ENCODE measurements around the gene FCN1. TPM values are rescaled to one million over a fixed set of nuclear protein-coding genes. Genes with fewer than 3 reads are reported as not detected.

The FCN1 gene
- polyA plus RNA-seq, 1 of the 3 experiments (the other 2 are of a cell fraction): not detected

GRCh38 chr9:134886413-134886913, 31.2 kb downstream of the FCN1 start:
- no peak overlapping the region for H2AFZ ChIP-seq (ENCODE audit: low read depth)
- no peaks in the 10 kb centered on the region for H3K9me2 ChIP-seq
- CTCF ChIA-PET: no interaction called here
- H3K9ac ChIP-seq: no peak overlapping the region
- no peaks in the 10 kb centered on the region for H3K4me1 ChIP-seq (ENCODE audit: control insufficient read depth in 1 of 2, insufficient read depth in 2 of 2, low read depth in 1 of 2, low read length in 1 of 2)
- no peaks in the 10 kb centered on the region for H4K20me1 ChIP-seq (ENCODE audit: insufficient read depth)
- no peak overlapping the region for H3K4me3 ChIP-seq (ENCODE audit: low read depth in 2 of 2, low read length in 1 of 2)
- no peaks in the 10 kb centered on the region for H3K79me2 ChIP-seq (ENCODE audit: insufficient read depth)
- H3K27me3 ChIP-seq (ENCODE audit: insufficient read depth): peaks cover 7% of the 10 kb centered on the region; the same call in 1 of the 2 replicates
- H3K9me3 ChIP-seq: no peaks in the 10 kb centered on the region
- no peaks in the 10 kb centered on the region for H3K36me3 ChIP-seq (replicated peaks in 1 of 2; ENCODE audit: control insufficient read depth in 1 of 2, insufficient read depth in 2 of 2, low read length in 1 of 2)
- POLR2A ChIA-PET: no interaction called here
- WGBS (ENCODE audit: low lambda C conversion rate): 58% methylated on average over 11 of the region's 11 CpGs
- H3K4me2 ChIP-seq: no peak overlapping the region
- H3F3A ChIP-seq (replicated peaks; ENCODE audit: insufficient read depth): no peaks in the 10 kb centered on the region
- no peak overlapping the region for H3K27ac ChIP-seq (ENCODE audit: low read depth in 2 of 2, low read length in 1 of 2)
- DNase-seq: no peak
- no peak for TF ChIP-seq GATA2 (CRISPR knock-in tag; IDR thresholded peaks at IDR 0.05)
- no peak for TF ChIP-seq MEF2A (IDR thresholded peaks at IDR 0.05; ENCODE audit: borderline replicate concordance, low read depth)
- TF ChIP-seq TAF1 (IDR thresholded peaks at IDR 0.05; ENCODE audit: borderline replicate concordance, low read depth, low read length): no peak
- TF ChIP-seq RFX5 (IDR thresholded peaks at IDR 0.05; ENCODE audit: low read length): no peak
- TF ChIP-seq IRF3 (IDR thresholded peaks at IDR 0.05; ENCODE audit: low read depth, low read length): no peak
- no peak for TF ChIP-seq ELF1 (IDR thresholded peaks at IDR 0.05)
- TF ChIP-seq, protein P1, sequence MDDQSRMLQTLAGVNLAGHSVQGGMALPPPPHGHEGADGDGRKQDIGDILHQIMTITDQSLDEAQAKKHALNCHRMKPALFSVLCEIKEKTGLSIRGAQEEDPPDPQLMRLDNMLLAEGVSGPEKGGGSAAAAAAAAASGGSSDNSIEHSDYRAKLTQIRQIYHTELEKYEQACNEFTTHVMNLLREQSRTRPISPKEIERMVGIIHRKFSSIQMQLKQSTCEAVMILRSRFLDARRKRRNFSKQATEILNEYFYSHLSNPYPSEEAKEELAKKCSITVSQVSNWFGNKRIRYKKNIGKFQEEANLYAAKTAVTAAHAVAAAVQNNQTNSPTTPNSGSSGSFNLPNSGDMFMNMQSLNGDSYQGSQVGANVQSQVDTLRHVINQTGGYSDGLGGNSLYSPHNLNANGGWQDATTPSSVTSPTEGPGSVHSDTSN (IDR thresholded peaks at IDR 0.05): no peak
- TF ChIP-seq, protein P2, sequence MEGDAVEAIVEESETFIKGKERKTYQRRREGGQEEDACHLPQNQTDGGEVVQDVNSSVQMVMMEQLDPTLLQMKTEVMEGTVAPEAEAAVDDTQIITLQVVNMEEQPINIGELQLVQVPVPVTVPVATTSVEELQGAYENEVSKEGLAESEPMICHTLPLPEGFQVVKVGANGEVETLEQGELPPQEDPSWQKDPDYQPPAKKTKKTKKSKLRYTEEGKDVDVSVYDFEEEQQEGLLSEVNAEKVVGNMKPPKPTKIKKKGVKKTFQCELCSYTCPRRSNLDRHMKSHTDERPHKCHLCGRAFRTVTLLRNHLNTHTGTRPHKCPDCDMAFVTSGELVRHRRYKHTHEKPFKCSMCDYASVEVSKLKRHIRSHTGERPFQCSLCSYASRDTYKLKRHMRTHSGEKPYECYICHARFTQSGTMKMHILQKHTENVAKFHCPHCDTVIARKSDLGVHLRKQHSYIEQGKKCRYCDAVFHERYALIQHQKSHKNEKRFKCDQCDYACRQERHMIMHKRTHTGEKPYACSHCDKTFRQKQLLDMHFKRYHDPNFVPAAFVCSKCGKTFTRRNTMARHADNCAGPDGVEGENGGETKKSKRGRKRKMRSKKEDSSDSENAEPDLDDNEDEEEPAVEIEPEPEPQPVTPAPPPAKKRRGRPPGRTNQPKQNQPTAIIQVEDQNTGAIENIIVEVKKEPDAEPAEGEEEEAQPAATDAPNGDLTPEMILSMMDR (IDR thresholded peaks at IDR 0.05): no peak
- TF ChIP-seq, protein P3, sequence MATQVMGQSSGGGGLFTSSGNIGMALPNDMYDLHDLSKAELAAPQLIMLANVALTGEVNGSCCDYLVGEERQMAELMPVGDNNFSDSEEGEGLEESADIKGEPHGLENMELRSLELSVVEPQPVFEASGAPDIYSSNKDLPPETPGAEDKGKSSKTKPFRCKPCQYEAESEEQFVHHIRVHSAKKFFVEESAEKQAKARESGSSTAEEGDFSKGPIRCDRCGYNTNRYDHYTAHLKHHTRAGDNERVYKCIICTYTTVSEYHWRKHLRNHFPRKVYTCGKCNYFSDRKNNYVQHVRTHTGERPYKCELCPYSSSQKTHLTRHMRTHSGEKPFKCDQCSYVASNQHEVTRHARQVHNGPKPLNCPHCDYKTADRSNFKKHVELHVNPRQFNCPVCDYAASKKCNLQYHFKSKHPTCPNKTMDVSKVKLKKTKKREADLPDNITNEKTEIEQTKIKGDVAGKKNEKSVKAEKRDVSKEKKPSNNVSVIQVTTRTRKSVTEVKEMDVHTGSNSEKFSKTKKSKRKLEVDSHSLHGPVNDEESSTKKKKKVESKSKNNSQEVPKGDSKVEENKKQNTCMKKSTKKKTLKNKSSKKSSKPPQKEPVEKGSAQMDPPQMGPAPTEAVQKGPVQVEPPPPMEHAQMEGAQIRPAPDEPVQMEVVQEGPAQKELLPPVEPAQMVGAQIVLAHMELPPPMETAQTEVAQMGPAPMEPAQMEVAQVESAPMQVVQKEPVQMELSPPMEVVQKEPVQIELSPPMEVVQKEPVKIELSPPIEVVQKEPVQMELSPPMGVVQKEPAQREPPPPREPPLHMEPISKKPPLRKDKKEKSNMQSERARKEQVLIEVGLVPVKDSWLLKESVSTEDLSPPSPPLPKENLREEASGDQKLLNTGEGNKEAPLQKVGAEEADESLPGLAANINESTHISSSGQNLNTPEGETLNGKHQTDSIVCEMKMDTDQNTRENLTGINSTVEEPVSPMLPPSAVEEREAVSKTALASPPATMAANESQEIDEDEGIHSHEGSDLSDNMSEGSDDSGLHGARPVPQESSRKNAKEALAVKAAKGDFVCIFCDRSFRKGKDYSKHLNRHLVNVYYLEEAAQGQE (IDR thresholded peaks at IDR 0.05; ENCODE audit: low read depth, low read length): no peak
- TF ChIP-seq TEAD4 (IDR thresholded peaks at IDR 0.05; ENCODE audit: borderline replicate concordance, insufficient read depth): no peak

Data from SK-N-SH (cell line).